ENCODE results near the gene GSN. TPM values are rescaled to one million over a fixed set of nuclear protein-coding genes. Genes with fewer than 3 reads are reported as not detected.

The GSN gene
- total and polyA plus RNA-seq, 2 of the 13 experiments (the other 11 are each of a cell fraction or from before 2014, with no cell fraction given) = 294 to 307 TPM

DNA sequence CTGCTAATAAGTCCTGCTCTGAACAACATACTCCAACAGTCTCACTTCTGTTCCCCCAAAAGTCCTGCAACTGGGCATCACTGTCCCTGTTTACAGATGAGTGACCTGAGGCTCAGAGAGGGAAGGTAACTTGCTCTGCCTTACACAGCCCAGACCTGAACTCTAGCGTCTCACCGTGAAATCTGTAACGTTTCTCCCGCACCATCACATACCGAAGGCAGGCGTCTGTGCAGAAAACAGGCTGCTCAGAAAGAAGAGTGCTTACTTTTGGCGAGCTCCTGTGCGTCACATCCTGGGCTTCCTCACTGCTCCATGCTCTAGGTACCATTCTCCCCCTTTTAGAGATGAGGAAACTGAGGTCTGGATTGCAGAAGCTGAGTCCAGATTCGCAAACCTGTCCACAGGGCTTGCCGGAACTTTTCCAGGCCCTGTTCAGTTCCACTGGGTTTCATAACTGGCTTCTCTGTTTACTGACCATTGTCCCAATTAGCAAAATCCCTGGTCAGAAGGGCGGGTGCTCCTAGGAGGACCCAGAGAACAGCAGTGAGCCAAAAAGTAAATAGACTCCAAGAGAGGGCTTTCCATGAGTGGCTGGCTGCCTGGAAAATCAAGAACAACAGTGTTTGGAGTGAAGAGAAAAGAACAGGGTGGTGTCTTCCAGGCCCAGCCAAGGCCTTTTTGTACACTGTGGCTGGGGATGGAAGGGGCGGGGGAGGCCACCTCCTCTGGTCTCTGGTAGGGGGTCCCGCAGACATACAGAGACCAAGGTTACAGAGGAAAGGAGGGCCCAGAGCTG lies 27.1 kb downstream of the GSN start:
- ChIA-PET POLR2A (interaction anchor here (0.7 to 14.1 kb wide), 3 partner anchors 9 to 25 kb away, joined by 3 to 398 read pairs (median 6); no protein-coding TSS in a partner anchor), CTCF (ENCODE audit: low intra/inter-chr PET ratio, low total read pairs) (interaction anchor here (1.8 kb wide), 1 partner anchor 25 kb away, joined by 4 read pairs; no protein-coding TSS in a partner anchor)
- peak; percentile 82 for DNase-seq (ENCODE audit: low spot score)
- Histone ChIP-seq H3K4me2 (ENCODE audit: low read depth, low read length) (peak overlapping the region; percentile 78), H3K9me3 (ENCODE audit: low read length) (no peaks in the 10 kb centered on the region), H3K27ac (ENCODE audit: extremely low read length, insufficient read depth, low read length) (peak overlapping the region; percentile 94), H3K79me2 (ENCODE audit: insufficient read depth, low read length) (peaks cover 9% of the 10 kb centered on the region), H3K4me3 (replicated peaks in 1 of 3; ENCODE audit: insufficient read depth in 1 of 3, low read depth in 2 of 3, low read length in 3 of 3) (peak overlapping the region; percentile 9 to 76 (median 30)), H3K36me3 (replicated peaks in 1 of 2; ENCODE audit: control insufficient read depth in 1 of 2, insufficient read depth in 2 of 2, low read length in 2 of 2) (no peaks in the 10 kb centered on the region), H3K27me3 (ENCODE audit: control insufficient read depth in 1 of 2, insufficient read depth in 2 of 2, low read length in 2 of 2) (no peaks in the 10 kb centered on the region), H3K9ac (ENCODE audit: insufficient read depth, low read depth, low read length) (peak overlapping the region; percentile 84), H3K4me1 (ENCODE audit: insufficient read depth, low read length) (peaks cover 81% of the 10 kb centered on the region), H4K20me1 (ENCODE audit: insufficient read depth, low read length) (no peaks in the 10 kb centered on the region), H2AFZ (ENCODE audit: low read length) (no peak overlapping the region)
- in situ Hi-C loops (cut with HindIII; ENCODE audit: extremely low pct_ligation_motif_present, low pct_unique_long_range_greater_than_20kb) = no loop called here
- peak; percentile 17 for ATAC-seq
- BruUV-seq (replicated peaks) = no TSS peak
- peak; percentile 79 for FAIRE-seq
- intact Hi-C loops (cut with micrococcal nuclease; ENCODE audit: unreplicated experiment) = no loop called here
- 52% methylated on average over 13 of the region's 13 CpGs for WGBS (ENCODE audit: low lambda C conversion rate)
- TF ChIP-seq ZSCAN31 (CRISPR knock-in tag; IDR thresholded peaks at IDR 0.05; ENCODE audit: low read depth) = no peak
- 0 out of 2 replicates have a peak, but pooled peaks have one; percentile 25 for TF ChIP-seq ZBTB7A (CRISPR knock-in tag; IDR thresholded peaks at IDR 0.05)
- peak; percentile 65; the same call in 1 of the 2 replicates for TF ChIP-seq ZNF205 (CRISPR knock-in tag; IDR thresholded peaks at IDR 0.05)
- peak; percentile 97 for TF ChIP-seq CHD4 (IDR thresholded peaks at IDR 0.05; ENCODE audit: borderline replicate concordance, low read length)
- peak; percentile 87 for TF ChIP-seq HDAC2 (CRISPR knock-in tag; IDR thresholded peaks at IDR 0.05)
- TF ChIP-seq ZMYM3 (CRISPR knock-in tag; IDR thresholded peaks at IDR 0.05) = peak; percentile 99
- TF ChIP-seq NCOR1 (IDR thresholded peaks at IDR 0.05; ENCODE audit: borderline replicate concordance, low read length) = peak; percentile 58; the same call in 1 of the 2 replicates
- peak; percentile 47; the same call in 1 of the 2 replicates for TF ChIP-seq GFI1 (CRISPR knock-in tag; IDR thresholded peaks at IDR 0.05; ENCODE audit: borderline replicate concordance)
- 0 out of 2 replicates have a peak, but pooled peaks have one; percentile 42 for TF ChIP-seq SNAPC2 (CRISPR knock-in tag; IDR thresholded peaks at IDR 0.05)
- no peak for TF ChIP-seq NFE2 (CRISPR knock-in tag; IDR thresholded peaks at IDR 0.05)
- TF ChIP-seq ZNF605 (CRISPR knock-in tag; IDR thresholded peaks at IDR 0.05) = no peak
- TF ChIP-seq ZNF740 (CRISPR knock-in tag; IDR thresholded peaks at IDR 0.05) = no peak
- TF ChIP-seq, protein P1, sequence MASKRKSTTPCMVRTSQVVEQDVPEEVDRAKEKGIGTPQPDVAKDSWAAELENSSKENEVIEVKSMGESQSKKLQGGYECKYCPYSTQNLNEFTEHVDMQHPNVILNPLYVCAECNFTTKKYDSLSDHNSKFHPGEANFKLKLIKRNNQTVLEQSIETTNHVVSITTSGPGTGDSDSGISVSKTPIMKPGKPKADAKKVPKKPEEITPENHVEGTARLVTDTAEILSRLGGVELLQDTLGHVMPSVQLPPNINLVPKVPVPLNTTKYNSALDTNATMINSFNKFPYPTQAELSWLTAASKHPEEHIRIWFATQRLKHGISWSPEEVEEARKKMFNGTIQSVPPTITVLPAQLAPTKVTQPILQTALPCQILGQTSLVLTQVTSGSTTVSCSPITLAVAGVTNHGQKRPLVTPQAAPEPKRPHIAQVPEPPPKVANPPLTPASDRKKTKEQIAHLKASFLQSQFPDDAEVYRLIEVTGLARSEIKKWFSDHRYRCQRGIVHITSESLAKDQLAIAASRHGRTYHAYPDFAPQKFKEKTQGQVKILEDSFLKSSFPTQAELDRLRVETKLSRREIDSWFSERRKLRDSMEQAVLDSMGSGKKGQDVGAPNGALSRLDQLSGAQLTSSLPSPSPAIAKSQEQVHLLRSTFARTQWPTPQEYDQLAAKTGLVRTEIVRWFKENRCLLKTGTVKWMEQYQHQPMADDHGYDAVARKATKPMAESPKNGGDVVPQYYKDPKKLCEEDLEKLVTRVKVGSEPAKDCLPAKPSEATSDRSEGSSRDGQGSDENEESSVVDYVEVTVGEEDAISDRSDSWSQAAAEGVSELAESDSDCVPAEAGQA (IDR thresholded peaks at IDR 0.05; ENCODE audit: low read depth) = 0 out of 2 replicates have a peak, but pooled peaks have one; percentile 17
- TF ChIP-seq, protein P1 (CRISPR knock-in tag; IDR thresholded peaks at IDR 0.05; ENCODE audit: borderline replicate concordance) = no peak

All from HepG2 (cell line).